SIG-M5 treated with dmso at 0.1 percent for 504 hours (cell line): ENCODE measurements around the gene ITGB4.

ENCODE experiments used
- DNase-seq: peaks from one replicate; lab custom pipeline; 2025; ENCODE audit not compliant: unreplicated experiment; lab: John Stamatoyannopoulos, UW

ITGB4 gene

GRCh38 chr17:75731086-75731715 is 9.9 kb downstream of the ITGB4 start:
- DNase-seq = no peak

- DNase-seq = no peak
These were observed 10.6 kb downstream of the ITGB4 start for GRCh38 chr17:75731716-75732498.

- DNase-seq = no peak
These were observed 12.2 kb downstream of the ITGB4 start for GRCh38 chr17:75733471-75733870.

GRCh38 chr17:75734674-75735294 is 13.5 kb downstream of the ITGB4 start:
- DNase-seq = no peak

GRCh38 chr17:75736173-75736835 is 15.0 kb downstream of the ITGB4 start:
- DNase-seq = no peak

- DNase-seq = no peak
These were observed 16.1 kb downstream of the ITGB4 start for GRCh38 chr17:75737133-75737962.

GRCh38 chr17:75738218-75738802 is 17.1 kb downstream of the ITGB4 start:
- DNase-seq = peak; percentile 89

- DNase-seq = no peak
These were observed 17.9 kb downstream of the ITGB4 start for GRCh38 chr17:75739174-75739573.

- no peak for DNase-seq
These were observed 18.5 kb downstream of the ITGB4 start for GRCh38 chr17:75739801-75740200.

- no peak for DNase-seq
These were observed 19.0 kb downstream of the ITGB4 start for GRCh38 chr17:75740215-75740614.

GRCh38 chr17:75740631-75741077 is 19.4 kb downstream of the ITGB4 start:
- DNase-seq = no peak

GRCh38 chr17:75742337-75742736 is 21.1 kb downstream of the ITGB4 start:
- DNase-seq = no peak

- DNase-seq = no peak
These were observed 22.5 kb downstream of the ITGB4 start for GRCh38 chr17:75743625-75744206.

- DNase-seq = no peak
These were observed 27.4 kb downstream of the ITGB4 start for GRCh38 chr17:75748706-75749105.

- peak; percentile 73 for DNase-seq
These were observed 28.5 kb downstream of the ITGB4 start for GRCh38 chr17:75749545-75750389.

- no peak for DNase-seq
These were observed 29.6 kb downstream of the ITGB4 start for GRCh38 chr17:75750661-75751423.

GRCh38 chr17:75751676-75752404 is 30.6 kb downstream of the ITGB4 start:
- DNase-seq = no peak

- no peak for DNase-seq
These were observed 31.1 kb downstream of the ITGB4 start for GRCh38 chr17:75752405-75752709.
